AG10803 (cell line): ENCODE measurements around the gene NPDC1.

Source experiments
- DNase-seq: peaks from one replicate; pipeline ENCODE4 v3.0.0; 2010; ENCODE audit warnings: low read depth
- H3K4me3 ChIP-seq: 2 replicates; pipeline ENCODE4 v1.5.1; 2011; ENCODE audit warnings: mild to moderate bottlenecking, low read length, control low read depth
- CTCF ChIP-seq: conservative IDR thresholded peaks from 2 replicates; pipeline ENCODE4 v1.5.1; 2011; ENCODE audit warnings: mild to moderate bottlenecking, low read length, control low read depth, inconsistent platforms

NPDC1 gene

GRCh38 chr9:136997371-136997770 lies 48.6 kb downstream of the NPDC1 start:
- TF ChIP-seq CTCF: no peak
- no peak for DNase-seq
- H3K4me3 ChIP-seq: no peak overlapping the region

GRCh38 chr9:136996361-136997292 lies 49.4 kb downstream of the NPDC1 start, which contains the start of gene CLIC3:
CLIC3 (minus strand) TSS chr9:136996568; CDS start chr9:136996543, 25 bp downstream.
- TF ChIP-seq CTCF: no peak
- DNase-seq: peak; percentile 8
- peak within 1 kb of the TSS; percentile 24 for H3K4me3 ChIP-seq

- no peak for TF ChIP-seq CTCF
- DNase-seq: peak; percentile 36
- H3K4me3 ChIP-seq: peak overlapping the region; percentile 24; the same call in 1 of the 2 replicates
Measured at GRCh38 chr9:136995772-136996311, 50.1 kb downstream of the NPDC1 start.

GRCh38 chr9:136995362-136995761 lies 50.6 kb downstream of the NPDC1 start:
- no peak for DNase-seq
- no peak overlapping the region for H3K4me3 ChIP-seq
- no peak for TF ChIP-seq CTCF

- no peak for TF ChIP-seq CTCF
- H3K4me3 ChIP-seq: no peak overlapping the region
- DNase-seq: no peak
Measured at GRCh38 chr9:136994888-136995230, 51.1 kb downstream of the NPDC1 start.

GRCh38 chr9:136994180-136994887 lies 51.6 kb downstream of the NPDC1 start:
- no peak for DNase-seq
- no peak for TF ChIP-seq CTCF
- no peak overlapping the region for H3K4me3 ChIP-seq
